HG03139 (cell line): ENCODE data around the gene ERC2.

Experiments
- ATAC-seq: cut with Tn5 transposase; IDR thresholded peaks from one replicate; pipeline ENCODE4 v1.9.1; 2021; ENCODE audit not compliant: unreplicated experiment

ERC2 gene

GRCh38 chr3:55574671-55575070, 893.6 kb downstream of the ERC2 start:
- no peak for ATAC-seq

DNA sequence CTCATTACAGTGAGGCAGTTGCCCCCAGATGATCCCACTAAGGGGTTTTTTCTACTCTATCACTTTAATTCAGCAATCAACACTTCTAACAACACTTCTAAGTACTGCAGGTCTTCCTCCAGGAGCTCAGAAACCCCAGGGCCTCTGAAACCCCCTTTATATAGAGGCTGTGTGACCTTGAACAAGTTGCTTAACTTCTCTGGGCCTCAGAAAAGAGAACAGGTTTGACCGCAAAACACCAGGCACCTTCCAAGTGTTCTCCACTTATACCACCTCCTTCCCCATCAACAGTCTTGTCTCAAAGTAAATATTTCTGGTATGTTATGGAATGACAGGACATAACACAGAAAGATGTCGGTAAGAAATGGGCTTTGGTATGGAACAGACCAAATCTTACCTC, 895.5 kb downstream of the ERC2 start:
- ATAC-seq: no peak

DNA sequence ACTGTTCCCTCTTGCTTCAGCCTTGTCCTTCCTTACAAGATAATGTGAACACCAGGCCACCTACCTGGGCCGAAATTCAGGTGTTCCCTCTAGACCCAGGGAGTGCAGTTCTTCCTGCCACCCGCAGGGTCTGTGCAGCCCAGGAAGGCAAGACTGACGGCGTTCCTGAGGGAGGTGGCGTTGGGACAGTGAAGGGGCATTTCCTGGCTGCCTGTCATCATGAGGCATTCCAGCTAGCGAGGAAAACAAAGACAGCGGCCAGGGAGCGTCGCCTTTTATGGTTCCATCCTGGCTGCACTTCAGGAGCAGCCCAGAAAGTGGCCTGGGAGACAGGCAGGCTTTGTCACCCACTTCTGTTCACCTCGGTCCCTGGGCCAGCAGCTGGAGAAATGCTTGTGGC, 896.4 kb downstream of the ERC2 start:
- ATAC-seq: no peak

- no peak for ATAC-seq
Measured at GRCh38 chr3:55571216-55571813, 897.0 kb downstream of the ERC2 start.

DNA sequence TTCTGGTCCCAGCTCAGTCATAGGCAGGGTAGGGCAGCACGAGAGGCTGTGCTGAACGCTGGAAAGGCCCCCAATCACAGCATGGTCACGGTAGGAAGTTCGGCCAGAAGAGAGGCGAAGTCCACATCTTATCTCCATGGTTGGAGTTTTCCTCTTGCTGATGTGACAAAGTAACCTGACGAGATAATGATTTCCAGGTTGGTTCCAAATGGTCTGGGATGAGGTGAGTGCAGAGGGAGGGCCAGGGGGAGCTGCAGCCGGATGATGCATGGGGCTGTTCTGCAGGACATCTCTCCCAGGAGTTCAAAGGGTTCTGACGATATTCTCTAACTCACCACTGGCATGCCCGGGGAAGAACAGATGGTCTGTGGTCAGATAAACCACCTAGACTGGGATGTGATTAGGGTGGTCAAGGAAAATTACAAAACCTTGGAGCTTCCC, 898.0 kb downstream of the ERC2 start:
- ATAC-seq: no peak

- ATAC-seq: no peak
Measured at GRCh38 chr3:55569033-55569599, 899.2 kb downstream of the ERC2 start.

DNA sequence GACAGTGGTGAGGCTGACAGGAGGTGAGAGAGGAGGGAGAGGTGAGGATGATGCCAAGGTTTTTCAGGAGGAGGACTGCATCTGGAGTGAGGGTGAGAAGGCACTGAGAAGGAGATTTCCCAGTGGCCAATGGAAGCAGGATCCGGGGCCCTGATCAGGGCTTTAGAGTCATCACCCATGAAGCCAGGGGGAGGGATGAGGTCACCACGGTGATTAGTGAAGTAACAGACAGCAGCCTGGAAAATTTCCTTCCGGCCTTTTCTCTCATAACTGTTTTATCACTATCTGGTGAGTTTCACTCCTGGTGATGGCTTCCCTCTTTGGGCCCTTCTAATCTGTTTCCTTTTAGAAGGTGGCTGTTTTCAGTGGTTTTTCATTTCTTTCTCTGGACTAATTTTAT, 900.7 kb downstream of the ERC2 start:
- ATAC-seq: no peak

DNA sequence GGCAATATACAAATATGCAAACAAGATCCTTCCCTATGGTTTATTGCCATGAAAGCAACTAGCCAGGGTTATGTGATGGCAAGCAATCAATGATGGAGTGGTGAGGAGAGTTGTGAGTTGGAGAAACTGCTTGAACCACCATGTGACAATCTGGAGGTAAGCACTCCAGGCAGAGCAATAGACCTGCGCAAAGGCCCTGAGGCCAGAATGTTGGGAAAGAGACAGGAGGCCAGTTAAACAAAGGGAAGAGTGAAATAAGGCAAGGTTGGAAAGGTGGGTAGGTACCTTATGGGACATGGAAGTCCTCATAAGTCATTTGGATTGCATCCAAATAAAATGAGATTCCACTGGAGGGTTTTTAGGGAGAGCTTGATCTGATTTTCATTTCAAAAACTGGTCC, 901.1 kb downstream of the ERC2 start:
- no peak for ATAC-seq

DNA sequence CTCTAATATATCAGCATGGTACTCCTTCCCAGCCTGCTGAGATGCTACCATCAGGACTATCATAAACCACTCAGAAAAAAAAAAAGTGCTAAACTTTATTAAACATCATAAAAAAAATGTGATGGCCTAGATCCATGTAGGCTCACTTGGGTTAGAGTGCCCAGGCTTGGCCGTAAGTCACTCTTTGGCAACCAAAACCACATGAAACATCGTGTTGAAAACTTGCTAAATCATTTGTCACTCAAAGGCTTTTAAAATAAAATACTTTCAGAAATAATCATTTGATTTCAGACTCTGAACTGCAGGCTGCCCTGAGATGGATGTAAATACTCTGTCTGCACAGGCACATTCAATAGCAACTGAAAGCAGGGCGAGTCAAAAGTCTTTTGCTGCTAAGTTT, 902.7 kb downstream of the ERC2 start:
- no peak for ATAC-seq

DNA sequence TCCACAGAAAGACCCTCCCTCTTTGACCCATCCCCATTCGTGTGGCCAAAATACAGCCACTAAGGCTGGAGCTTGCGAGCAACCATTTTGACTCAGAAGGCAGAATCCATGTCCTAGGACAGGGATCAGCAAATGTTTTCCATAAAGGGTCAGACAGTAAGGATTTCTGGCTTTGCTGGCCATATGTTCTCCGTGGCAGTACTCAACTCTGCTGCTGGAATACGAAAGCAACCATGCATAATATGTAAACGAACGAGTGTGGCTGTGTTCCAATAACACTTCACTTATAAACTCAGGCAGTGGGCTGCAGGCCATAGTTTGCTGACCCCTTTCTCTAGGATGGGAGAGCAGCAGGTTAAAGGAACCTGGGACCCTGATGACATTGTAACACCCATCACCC, 903.5 kb downstream of the ERC2 start:
- no peak for ATAC-seq

- no peak for ATAC-seq
Measured at GRCh38 chr3:55562700-55563099, 905.6 kb downstream of the ERC2 start.

- ATAC-seq: no peak
Measured at GRCh38 chr3:55559500-55560423, 908.5 kb downstream of the ERC2 start.

DNA sequence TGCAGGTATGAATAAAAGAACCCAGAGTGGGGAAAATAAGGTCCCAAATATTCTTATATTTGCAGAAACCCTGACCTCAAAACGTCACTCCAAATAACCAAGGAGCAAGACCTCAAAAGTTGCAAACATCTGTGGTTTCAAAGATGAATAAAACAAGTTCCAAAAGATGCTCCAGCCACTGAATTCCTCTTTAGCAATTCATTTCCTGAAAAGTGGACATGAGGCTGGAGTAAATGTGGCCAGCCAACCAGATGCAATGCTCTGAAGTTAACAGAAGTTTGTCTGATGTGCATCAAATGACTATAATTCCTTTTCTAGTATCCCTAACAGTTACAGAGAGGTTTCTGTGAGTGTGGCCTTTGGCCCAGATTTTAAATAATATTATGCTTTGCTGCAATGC, 910.0 kb downstream of the ERC2 start:
- ATAC-seq: no peak

DNA sequence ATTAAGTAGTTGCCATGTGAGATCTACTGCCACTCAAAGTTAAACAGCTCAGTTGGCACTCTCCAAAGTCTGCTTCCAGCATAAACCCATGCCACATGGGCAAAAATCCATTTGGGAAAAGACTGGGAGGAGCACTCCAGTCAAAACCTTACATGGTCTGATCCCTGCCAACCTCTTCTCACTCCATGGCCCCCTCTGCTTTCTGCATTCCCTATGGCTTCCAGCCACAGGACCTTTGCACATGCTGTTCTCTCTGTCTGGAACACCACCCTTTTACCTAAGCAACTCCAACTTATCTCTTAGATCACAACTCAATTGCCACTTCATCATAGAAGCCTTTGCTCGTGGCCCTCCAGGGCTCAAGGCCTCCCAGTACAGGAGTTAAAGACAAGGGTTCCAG, 910.7 kb downstream of the ERC2 start:
- no peak for ATAC-seq

GRCh38 chr3:55556619-55557537, 911.4 kb downstream of the ERC2 start:
- ATAC-seq: no peak

DNA sequence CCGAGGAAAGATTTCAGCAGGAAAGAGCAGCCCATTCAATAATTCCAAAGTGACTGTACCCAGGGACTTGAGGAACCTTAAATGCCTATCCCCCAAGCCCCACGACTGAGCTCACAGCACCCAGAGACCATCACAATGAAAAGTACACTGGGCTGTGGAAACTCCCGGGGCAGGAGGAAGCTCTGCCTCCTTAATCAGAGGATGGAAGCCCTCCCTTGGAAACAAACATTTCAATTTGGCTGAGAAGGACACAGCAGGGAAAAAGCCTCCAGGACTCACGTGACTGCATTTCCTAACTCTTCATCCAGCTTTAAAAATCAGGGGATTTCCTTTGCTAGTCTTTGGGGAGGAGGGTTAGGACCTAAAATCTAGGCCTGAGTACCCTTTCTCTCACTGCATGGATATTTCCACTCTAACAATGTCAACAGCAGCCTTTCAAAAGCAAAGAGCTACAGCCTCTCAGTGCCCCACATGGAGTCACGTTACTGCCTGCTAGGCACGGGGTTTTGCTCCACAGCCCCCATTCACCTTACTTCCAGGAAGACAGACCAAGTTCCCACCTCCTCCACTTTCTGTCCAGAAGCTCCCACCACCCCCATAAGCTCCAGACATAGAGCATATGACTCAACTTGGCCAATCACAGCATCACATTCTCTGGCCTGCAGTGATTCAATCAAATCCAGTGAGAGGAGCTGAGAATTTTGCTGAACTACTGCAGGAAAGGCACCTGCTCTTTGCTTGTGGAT, 912.2 kb downstream of the ERC2 start:
- ATAC-seq: no peak

DNA sequence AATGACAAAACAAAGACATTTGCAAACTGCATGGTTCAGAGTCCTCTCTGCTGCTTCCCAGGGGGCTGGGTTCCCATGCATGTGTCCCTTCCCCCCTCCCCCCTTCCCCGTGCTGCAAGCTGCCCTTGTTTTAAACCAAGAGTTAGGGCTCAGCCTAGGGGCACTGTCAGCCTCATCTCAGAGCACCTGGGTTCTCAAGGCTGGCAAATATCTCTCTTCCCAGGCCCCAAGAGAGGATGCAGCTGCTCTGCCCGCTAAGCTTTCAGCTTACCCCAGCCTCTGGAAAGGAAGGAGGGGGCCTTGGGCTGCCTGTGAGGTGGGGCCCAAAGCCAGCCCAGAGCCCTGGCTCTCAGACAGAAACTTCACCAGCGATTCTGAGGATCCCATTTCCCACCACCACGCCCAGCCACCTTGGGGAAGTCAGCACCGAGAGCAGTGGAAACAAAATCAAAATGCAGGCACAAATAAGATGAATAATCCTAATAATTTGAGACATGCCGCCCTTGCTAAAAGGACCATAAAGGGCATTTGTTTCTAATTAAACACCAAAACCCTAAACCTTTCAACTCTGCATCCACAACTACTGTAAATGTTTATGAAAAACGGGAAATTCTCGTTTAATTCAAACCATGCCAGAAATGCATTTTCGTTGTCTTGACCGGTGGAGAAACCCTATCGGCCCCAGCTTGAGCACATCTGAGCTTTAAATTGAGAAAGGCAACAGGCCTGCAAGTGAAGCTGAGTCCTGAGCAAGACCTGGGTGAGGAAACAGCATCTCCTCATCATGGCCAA, 913.4 kb downstream of the ERC2 start:
- ATAC-seq: no peak

GRCh38 chr3:55551644-55552043, 916.6 kb downstream of the ERC2 start:
- ATAC-seq: no peak

GRCh38 chr3:55549177-55549576, 919.1 kb downstream of the ERC2 start:
- ATAC-seq: no peak
